ENCODE data around the gene STK35.

Gene STK35

DNA sequence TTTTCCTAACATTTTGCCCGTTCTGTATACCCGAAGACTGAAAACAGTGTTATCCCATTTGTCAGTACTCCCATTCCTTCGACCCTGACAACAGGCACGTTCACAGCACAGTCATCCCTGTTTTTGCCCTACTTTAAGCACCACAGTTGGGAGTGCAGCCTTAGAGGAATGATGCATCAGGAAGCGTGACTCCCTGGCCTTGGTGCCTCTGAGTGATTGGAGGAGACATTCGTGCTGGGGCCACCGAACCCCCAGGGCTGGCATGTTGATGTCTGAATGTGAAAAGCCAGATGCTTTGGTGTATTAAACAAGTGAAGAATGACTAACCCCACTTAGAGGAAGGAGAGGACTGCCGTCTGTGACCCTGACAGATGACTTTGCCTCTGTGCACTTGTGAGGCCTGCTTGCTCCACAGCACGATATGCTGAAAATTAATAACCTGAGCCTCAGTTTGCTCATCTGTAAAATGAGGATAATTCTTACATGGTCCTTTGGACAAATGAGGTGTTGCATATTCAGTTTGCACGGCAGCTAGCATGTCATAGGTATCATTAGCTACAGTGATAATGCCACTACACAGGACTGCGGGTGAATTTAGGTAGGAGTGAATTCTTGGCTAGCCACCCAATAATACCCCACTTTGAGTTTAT is 36.0 kb downstream of the STK35 start:
- no peak for DNase-seq

DNA sequence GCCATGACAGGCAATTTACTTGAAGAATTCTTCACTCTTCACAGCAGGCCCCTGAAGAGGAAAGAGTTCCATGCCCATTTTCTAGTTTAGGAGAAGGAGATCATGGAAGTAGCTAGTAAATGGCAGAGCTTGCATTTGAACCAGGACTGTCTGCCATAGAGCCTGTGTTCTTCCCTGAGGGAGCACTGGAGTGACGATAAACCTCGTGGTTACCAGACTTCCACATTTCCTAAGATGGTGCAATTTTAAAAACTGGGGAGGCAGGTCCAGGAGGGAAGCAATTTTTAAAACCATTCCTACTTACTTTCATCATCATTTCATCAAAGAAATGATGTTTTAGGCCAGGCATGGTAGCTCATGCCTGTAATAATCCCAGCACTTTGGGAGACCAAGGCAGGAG is 36.8 kb downstream of the STK35 start:
- DNase-seq = no peak

DNA sequence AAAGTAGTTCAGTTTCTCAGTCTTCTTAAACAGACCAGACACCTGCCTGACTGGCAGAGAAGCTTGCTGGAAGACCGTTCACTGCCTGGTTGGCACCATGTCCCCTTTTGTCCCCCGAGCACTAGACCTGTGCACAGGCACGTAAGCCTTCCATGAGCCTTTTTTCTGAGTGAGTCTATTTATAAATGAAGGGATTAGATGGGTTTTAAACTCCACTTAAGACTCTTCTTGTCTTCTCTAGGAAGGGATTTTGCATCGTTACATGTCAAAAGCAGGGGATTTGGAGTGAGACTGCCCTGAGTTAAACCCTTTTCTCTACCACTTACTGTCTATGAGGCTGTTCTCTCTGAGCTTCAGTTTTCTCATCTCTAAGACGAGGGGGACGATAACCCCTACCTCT is 37.6 kb downstream of the STK35 start:
- DNase-seq = no peak

DNA sequence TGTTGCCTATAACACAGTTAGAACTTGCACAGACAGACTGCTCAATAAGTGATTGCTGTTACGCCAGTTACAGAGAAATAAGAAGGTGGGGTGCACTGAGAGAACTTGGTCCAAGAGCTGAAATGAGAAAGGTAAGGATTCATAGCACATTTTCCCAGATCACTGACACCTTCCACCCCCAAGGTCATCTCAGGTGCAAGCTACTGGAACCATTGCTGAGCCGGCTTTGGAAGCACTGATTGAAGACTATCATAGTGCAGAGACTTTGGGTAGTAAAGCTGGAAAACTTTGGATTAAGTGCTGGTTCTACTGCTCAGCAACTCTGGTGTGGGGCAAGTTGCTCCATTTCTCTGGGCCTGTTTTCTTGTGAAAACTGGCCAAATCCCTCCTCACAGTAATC is 38.1 kb downstream of the STK35 start:
- no peak for DNase-seq

DNA sequence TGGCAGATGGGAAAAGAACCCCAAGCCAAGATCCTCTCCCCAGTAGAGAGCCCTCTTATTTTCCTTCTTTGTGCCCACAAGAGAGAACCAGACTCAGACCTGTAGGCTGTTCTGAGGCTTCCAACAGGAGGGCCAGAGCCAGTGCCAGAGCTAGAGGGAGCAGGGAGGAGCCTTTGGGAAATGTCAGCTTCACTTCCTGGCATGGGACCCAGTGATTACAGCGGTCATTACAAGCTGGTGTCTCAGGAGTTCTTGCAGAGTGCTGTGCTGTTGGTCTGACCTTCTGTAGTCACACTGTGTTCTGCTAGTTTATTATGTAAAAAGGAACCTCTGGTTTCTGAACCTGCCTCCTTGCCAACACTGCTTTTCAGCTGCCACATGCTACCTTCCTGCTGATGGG is 38.9 kb downstream of the STK35 start:
- DNase-seq = no peak

DNA sequence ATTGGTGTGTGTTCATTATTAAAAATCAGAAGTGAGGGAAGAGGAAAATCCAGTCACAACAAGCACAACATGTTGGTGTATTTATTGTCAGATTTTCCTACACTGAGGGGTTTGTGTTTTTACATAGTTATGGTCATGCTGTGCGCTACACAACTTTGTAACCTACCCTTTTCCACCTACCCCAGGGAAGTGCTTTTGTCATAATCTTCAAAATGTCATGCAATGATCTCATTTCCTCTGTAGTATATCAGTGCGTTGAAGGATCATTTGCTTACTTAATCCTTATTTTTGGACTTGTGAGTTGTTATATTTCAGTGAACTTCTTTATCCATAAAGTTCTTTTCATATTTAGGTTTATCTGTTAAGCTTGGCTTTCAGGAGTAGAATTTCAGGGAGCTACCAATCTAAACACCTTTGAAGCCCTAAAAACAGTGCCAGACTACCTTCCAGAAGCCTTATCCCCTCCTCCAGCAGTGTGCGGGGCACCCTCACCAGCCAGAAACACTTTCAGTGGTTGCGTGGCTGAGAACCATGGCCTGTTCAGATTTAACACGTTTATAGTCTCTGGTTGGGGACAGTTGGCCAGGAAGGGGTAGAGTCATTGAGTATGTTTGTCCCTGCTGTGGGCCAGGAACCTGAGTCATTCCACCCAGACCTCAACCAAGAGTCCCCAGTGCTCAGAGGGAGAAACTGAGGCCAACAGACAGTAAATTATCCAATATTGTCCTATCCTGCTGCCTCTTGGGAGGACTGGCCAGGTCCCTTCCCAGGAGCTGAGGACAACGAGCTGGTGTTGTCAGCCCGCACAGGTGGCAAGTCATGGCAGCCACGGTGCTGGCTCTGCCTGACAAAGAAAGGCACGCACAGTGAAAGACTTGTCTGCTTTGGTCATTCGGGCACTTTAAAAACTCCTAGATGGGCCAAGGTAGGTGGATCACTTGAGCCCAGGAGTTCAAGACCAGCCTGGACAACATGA is 40.3 kb downstream of the STK35 start:
- DNase-seq = no peak

DNA sequence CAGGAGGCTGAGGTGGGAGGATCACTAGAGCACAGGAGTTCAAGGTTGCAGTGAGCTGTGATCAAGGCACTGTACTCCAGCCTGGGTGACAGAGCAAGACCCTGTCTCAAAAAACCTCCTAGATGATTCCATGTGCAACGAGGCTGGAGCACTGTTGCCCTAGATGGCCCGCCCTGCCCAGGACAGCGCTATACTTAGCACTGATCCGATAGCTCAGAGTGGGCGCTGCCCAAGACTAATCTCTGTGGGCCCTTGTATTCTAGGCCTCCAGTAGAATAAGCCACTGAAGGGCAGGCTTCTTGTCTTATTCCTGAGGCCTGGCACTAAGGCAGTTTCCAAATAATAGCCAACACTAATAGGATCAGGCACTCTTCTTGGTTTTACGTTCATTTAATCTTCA is 41.0 kb downstream of the STK35 start:
- no peak for DNase-seq

DNA sequence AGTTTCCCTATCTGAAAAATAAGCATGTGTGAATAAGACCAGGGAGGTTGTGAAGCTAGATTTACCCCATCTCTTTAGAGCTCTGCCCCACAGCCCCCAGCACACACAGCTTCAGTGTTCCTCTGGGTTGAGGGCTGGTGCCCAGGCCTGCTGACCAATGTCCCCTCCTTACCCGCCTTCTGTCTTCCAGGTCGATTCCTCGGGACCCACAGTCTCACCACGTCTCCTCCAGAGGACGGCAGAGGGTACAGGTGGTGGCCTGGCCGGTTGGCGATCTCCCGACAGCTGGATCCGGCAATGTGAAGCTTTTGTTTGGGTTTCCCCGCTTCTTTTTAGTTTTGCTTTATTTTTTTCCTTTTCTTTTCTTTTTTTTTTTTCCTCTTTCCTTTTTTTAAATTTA is 42.0 kb downstream of the STK35 start:
- no peak for DNase-seq

DNA sequence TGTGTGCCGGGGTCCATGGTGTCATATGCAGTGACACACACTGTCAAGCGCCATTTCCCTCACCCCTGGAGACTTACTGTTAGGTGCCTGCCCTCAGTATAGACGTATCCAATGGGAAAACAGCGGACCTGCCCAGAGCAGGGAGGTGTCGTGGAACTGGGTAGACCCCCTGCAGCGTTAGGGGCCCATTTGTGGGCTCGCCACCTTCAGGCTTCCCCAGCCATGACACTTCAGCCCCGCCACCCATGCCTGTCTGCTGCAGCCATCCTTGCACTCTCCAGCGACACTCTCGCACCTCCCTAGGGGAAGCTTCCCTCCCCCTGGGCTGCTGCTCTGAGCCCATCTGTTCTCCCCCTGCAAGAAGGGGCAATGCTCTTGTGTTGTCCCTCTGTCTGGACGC is 43.2 kb downstream of the STK35 start:
- no peak for DNase-seq

DNA sequence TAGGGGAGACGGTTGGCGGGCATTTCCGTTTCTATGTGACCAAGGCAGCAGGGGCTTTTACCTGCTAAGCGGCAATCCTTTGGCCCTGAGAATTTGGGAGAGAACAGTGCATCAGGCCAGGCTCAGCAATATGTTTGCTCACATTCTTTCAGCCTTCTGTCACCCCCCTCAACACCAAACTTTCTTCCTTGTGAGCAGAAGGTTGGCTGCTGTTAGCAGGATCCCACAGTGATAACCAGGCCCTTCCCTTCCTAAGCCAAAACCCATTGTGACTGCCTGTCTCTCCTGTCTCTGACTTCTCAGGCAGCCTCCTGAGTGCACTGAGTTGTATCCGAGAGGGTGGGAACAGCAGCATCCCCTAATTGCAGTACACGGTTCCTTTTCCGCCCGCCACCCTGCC is 43.7 kb downstream of the STK35 start:
- no peak for DNase-seq

DNA sequence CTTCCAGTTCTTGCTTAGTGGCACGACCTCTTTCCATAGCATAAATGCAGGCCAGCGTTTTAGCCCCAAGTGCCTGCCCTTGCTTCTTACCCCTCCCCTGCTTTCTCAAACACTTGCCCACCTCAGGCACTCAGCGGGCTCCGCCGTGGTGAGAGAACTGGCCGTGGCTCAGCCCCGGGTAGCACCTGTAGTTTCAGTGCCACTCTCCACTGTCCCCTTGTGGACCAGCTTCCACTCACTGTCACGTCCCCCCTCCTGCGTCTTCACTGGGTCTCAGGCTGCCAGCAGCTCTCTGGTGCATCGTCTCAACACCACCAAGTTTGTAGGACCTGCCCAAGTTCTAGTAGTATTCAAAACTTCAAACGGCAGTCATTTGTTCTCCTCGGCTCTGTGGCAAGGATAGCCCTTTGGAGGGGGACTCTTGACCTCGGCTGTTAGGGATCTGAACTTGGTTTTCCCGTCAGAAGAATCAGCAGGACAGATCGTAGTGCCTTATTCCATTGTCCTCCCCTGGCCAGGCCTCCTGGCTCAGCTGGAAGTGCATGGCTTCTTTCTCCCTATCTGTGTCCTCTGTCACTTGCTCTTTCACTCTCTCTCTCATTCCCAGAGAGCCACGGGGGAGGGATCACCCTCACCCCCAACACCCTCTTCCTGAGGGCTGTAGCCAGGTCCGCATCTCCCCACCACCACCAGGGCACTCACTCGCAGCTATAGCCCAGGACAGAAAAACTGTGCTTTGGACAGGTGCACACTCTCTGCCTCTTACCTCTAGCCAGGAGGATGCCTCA is 44.6 kb downstream of the STK35 start:
- DNase-seq = no peak

DNA sequence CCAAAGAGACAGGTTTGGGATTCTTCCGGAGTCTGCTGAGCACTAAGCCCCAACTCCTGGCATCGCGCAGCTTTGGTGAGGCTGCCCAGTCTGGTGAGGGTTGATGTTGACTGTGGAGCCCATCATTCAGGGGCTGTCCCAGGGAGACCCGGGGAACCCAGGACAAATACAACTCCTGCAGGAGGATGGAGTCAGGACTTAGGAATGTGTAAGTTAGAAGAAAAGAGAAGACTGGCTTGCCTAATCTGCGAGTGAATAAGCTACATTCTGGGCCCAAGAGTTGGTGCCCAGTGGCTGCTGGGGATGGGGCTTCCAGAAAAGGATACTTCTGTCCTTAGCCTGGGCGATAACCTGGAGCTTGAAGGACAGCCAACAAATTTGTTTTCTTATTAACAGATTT is 47.9 kb downstream of the STK35 start:
- no peak for DNase-seq

DNA sequence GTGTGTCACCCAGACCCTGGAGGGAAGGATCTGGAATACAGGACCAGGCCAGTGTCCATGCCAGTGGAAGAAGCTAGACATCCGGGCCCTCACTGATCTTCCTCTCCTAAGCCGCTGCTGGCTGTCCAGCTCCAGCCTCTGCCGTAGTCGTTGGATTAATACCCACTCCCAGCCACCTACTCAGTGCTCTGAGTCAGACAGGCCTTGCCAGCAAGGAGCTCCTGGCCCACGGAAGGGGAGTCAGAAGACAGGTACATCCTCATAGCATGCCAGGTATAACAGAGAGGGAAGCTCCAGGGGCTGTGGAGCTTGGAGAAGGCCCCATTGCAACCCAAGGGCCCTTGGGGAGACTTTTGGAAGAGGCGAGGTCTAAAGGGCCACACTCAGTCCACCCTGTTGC is 49.0 kb downstream of the STK35 start:
- no peak for DNase-seq

DNA sequence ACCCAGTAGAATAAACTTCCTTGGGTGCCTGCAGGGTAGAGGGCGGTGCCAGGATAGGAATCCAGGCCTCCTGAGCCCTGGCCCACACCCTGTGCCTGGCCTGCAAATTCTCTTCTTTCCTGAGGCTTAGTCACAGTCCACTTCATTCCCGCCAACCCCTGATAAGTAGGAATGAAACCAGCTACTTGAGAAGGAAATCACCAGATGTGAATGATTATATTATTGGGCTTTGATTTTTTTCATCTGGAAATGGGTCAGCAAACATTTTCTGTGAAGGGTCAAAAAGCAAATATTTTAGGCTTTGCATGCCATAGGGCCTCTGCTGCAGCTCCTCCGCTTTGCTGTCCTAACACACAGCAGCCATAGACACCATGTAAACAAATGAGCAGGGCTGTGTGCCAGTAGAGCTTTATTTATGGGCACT is 50.2 kb downstream of the STK35 start:
- DNase-seq = no peak

DNA sequence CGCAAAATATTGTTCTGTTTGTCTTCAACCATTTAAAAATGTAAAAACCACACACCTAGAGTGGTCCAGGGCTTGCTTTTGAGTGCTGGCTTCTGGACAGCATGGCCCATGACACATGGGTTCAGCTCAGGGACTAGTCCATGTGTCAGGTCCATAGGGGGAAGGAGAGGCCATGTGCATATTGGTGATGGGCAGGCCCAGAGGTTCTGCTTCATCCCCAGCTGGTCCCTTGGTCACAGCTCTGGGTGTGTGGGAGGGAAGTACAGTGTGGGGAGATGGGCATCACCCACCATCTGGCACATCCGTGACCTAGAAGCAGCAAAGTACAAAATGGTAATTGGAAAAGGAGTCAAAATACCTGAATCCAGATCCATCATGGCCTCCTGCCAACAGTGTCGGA is 50.7 kb downstream of the STK35 start:
- DNase-seq = no peak

DNA sequence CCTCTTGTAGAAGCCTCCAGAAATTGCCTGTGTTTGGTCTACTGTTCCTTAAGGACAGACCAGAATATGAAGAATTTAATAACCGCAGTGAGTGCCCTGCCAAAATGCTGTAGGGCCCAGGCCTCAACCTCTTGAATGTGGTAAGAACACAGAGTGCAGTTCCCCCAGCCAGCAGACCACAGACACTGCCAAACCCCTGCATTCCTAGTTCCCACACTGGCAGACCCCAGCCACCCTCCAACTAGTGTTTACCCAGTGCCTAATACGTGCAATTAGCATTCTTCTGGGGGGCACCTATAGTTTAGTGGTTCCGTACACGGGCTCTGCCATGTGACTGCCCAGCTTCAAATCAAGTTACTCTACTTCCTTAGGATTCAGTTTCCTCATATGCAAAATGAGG is 51.7 kb downstream of the STK35 start:
- no peak for DNase-seq

DNA sequence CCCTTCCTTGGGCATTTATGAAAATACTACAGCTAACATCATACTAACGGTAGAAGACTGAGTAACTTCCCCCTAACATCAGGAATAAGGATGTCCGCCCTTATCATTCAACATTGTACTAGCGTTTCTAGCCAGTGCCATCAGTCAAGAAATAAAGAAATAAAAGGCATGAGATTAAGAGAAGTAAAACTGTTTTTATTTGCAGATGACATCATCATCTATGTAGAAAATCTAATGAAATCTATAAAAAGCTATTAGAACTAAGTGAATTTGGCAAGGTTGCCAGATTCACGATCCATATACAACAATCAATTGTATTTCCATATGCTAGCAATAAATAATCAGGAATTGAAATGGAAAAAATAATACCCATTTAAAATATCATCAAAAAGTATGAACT is 54.6 kb downstream of the STK35 start:
- no peak for DNase-seq

DNA sequence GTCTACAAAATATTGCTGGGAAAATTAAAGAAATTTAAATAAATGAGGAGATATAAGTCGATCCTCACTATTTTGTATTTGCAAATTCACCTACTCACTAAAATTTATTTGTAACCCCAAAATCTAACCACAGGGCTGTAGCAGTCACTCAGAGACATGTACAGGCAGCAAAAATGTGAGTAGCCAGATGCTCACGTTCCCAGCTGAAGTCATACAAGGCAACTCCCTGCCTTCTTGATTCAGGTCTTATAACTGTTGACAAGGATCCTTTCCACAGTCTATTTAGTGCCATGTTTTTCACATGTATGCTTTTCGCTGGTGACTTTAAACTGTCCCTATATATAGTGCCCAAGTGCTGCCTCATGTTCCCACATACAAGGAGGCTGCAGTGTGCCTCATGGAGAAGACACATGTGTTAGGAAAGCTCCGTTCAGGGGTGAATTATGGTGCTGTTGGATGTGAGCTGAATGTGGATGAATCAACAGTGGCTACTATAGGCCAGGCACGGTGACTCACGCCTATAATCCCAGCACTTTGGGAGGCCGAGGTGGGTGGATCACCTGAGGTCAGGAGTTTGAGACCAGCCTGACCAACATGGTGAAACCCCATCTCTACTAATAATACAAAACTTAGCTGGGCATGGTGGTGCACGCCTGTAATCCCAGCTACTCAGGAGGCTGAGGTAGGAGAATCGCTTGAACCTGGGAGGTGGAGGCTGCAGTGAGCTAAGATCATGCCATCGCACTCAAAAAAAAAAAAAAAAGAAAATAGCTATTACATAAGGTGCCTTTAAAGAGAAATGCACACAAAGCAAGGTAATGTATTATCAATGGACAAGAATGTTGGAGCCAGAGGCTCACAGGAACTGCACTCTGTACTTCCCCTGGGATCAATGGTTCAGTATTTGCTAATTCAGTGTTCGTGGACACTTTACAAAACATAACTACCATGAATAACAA is 55.3 kb downstream of the STK35 start:
- DNase-seq = no peak

DNA sequence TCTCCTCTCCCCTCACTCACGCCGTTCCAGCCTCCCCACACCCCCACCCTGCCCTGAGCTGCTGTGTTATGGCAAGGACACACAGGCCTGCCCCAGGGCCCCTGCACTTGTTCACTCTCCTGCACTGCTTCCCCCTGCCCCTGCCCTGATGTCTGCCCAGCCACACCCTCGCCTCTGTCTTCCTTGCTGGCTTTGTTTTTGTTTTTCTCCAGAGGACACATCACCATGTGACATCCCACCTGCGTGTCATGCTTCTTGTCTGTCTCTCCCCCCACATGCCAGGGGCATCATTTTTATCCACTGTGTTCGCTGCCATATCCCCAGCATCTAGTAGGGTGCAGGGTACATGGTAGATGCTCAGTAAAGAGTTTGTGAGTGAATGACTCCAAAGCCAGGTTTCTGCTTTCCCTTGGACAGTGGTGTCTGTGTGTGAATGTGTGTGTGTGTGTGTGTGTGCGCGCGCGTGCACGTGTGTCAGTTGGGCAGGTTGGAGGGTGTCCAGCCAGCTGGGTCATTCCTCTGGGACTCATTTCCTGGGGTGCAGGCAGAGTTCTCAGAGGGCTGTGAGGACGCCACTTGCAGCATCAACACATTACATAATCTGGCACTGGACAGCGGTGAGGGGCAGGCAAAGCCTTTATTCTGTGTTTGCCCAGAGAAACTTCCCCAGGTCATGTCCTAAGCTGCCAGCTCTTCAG is 60.6 kb downstream of the STK35 start:
- no peak for DNase-seq

DNA sequence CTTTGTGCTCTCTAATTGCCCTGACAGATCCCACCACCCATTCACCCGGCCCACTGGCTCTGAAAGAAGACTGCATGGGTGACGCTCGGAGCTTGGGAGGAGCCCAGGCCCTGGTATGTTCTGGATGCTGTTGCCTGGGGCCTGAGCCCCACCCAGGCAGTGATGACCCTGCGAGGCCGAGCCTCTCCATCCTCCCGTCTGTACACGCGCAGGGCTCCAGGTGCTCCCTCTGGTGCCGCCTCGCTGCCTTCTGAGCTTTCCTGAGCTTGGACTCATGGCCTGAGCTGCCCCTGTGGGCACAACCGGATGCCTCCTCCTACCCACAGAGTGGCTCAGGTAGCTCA is 61.2 kb downstream of the STK35 start:
- DNase-seq = no peak

DNA sequence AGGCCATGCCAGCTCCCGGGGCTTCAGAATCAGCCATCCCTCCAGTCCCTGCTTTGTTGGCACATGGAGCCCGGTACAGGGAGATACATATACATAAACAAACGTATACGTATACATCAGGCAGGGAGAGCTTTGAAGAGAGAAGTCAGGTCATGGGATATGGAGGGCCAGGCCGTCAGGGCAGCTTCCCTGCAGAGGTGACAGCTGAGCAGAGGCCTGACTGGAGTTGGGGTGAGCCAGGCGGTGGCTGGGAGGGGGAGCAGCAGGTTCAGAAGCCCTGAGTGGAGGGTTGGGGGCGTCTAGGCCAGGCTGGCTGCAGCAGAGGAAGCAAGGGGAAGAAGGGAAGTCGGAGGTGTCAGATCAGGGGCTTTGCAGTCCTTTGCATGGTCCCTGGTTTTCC is 61.7 kb downstream of the STK35 start:
- DNase-seq = no peak

DNA sequence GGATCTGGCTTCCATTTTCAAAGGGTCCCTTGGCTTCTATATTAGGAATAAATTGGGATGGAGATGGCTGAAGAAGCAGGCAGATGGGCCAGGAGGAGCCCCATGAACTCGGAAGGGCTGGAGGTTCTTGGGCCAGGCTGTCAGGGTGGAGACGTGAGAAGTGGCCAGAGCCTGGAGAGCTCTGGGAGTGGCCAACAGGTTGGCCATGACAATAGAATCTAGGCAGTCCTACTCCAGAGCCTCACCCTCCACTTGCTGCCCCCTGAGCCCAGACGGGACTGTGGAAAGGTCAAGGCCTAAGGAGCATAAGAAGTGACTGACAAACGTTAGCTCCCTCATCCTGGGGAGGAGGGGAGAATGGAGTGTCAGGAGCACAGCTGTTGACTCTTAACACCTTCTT is 62.1 kb downstream of the STK35 start:
- DNase-seq = no peak
